Lower lobe of right lung (tissue), 2 donors: ENCODE measurements around the gene CHD9. TPM values are rescaled to one million over a fixed set of nuclear protein-coding genes. Genes with fewer than 3 reads are reported as not detected.
A peak's percentile ranks its signal among the peaks of the same experiment; 100 is the strongest.

Experiments used
- ATAC-seq, 2 donors: fragments of 200-7000 bp; cut with Tn5 transposase; one replicate each; pipeline ENCODE4 v1.9.1; 2020 to 2022; ENCODE audit warnings: mild to moderate bottlenecking in 2 of 2, moderate library complexity in 2 of 2
- DNase-seq: peaks from one replicate; pipeline ENCODE4 v3.0.0-alpha.2; 2020
- H3K27ac ChIP-seq: fragments of 200-600 bp; one replicate; pipeline ENCODE4 v1.8.0; 2022
- H3K27me3 ChIP-seq: fragments of 200-600 bp; one replicate; pipeline ENCODE4 v1.8.0; 2022; ENCODE audit warnings: low read depth
- H3K36me3 ChIP-seq: fragments of 200-600 bp; one replicate; pipeline ENCODE4 v1.8.0; 2022; ENCODE audit warnings: mild to moderate bottlenecking
- H3K4me1 ChIP-seq: fragments of 200-600 bp; one replicate; pipeline ENCODE4 v1.8.0; 2022
- H3K4me3 ChIP-seq: fragments of 200-600 bp; one replicate; pipeline ENCODE4 v1.8.0; 2022; ENCODE audit warnings: mild to moderate bottlenecking
- H3K9me3 ChIP-seq: fragments of 200-600 bp; one replicate; pipeline ENCODE4 v1.8.0; 2022
- intact Hi-C: fragments of 100-400 bp; cut with DNase I; formaldehyde crosslinking; loops from one replicate; pipeline ENCODE4 v1.11.0; 2022
- total RNA-seq: library from RNA; stranded (reverse); fragmentation: NEBNext Ultra II Directional; extraction: Animal tissue kit (Norgen Biotek cat#: 25700); gene quantifications from one replicate; pipeline ENCODE4 v1.2.1, GENCODE V29; 2021
- TF ChIP-seq, protein P1 (sequence below): fragments of 200-600 bp; IDR thresholded peaks from one replicate; pipeline ENCODE4 v1.8.0; 2022; ENCODE audit warnings: antibody characterized with exemption, mild to moderate bottlenecking
- donor health status: DM: no; HTN: yes; CAD: no; lungs with severe emphysema.

Gene CHD9
- total RNA-seq, 1 donor from 2014 or later = 73.1 TPM

DNA sequence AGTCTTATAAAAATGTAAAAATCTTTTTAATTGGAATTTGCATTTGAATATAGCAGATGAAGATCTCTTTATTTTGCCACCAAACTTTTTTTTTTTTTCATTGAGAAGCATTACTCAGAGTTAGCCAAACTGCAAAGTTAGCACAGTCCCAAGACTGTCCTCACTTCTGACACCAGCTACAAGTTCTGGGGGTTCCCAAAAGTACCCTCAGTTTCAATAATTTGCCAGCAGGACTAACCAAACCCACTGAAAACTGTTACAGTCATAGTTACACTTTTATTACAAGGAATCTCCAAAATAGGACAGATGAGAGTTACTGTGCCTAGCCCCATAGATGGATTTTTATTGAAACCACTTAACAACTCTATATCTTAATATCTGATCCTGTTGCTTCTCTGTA, 144.1 kb downstream of the CHD9 start:
- DNase-seq (no peak), ATAC-seq (no peak)
- intact Hi-C loops = no loop called here
- no peaks in the 10 kb centered on the region for H3K27me3 ChIP-seq
- H3K36me3 ChIP-seq = no peaks in the 10 kb centered on the region
- TF ChIP-seq, protein P1, sequence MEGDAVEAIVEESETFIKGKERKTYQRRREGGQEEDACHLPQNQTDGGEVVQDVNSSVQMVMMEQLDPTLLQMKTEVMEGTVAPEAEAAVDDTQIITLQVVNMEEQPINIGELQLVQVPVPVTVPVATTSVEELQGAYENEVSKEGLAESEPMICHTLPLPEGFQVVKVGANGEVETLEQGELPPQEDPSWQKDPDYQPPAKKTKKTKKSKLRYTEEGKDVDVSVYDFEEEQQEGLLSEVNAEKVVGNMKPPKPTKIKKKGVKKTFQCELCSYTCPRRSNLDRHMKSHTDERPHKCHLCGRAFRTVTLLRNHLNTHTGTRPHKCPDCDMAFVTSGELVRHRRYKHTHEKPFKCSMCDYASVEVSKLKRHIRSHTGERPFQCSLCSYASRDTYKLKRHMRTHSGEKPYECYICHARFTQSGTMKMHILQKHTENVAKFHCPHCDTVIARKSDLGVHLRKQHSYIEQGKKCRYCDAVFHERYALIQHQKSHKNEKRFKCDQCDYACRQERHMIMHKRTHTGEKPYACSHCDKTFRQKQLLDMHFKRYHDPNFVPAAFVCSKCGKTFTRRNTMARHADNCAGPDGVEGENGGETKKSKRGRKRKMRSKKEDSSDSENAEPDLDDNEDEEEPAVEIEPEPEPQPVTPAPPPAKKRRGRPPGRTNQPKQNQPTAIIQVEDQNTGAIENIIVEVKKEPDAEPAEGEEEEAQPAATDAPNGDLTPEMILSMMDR = no peak
- no peaks in the 10 kb centered on the region for H3K4me1 ChIP-seq
- H3K9me3 ChIP-seq = no peaks in the 10 kb centered on the region
- no peak overlapping the region for H3K4me3 ChIP-seq
- H3K27ac ChIP-seq = no peak overlapping the region

DNA sequence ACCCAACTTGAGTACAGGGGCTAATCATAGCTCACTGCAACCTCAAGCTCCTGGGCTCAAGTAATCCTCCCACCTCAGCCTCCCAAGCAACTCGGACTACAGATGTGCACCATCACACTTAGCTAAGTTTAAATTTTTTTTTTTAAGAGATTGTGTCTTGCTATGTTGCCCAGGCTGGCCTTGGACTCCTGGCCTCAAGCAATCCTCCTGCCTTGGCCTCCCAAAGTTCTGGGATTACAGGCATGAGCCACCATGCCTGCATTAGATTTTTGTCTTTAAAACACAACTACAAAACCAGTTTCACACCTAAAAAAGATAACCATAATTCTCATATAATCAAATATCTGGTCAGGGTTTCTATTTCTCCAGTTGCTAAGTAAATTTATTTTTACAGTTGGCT, 147.1 kb downstream of the CHD9 start:
- ATAC-seq (no peak), DNase-seq (no peak)
- intact Hi-C loops = no loop called here

DNA sequence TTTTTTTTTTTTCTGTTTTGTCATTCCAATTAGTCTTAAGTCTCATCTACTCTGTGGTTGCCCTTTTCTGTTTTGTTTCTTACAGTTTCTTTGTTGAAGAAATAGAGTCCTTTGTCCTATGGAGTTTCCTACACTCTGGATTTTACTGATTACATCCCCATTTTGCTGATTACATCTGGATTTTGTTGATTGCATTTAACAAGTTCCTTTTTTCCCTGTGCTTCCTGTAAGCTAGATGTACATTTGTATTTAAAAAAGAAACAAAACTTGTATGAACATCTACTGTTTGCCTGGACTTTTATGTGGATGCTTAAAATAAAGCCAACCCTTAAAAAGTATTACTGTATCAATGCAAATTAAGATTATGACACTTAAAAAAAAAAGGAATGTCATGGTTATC, 147.6 kb downstream of the CHD9 start:
- Histone ChIP-seq H3K27me3 (no peaks in the 10 kb centered on the region), H3K4me3 (no peak overlapping the region), H3K27ac (no peak overlapping the region), H3K9me3 (no peaks in the 10 kb centered on the region), H3K36me3 (no peaks in the 10 kb centered on the region), H3K4me1 (no peaks in the 10 kb centered on the region)
- TF ChIP-seq, protein P1 = no peak
- intact Hi-C loops = no loop called here
- no peak for DNase-seq
- no peak for ATAC-seq

More for the DNA sequence above, 147.1 kb downstream of the CHD9 start:
- H3K27ac ChIP-seq = no peak overlapping the region
- TF ChIP-seq, protein P1 = no peak
- H3K36me3 ChIP-seq = no peaks in the 10 kb centered on the region
- H3K9me3 ChIP-seq = no peaks in the 10 kb centered on the region
- H3K27me3 ChIP-seq = no peaks in the 10 kb centered on the region
- no peaks in the 10 kb centered on the region for H3K4me1 ChIP-seq
- no peak overlapping the region for H3K4me3 ChIP-seq

DNA sequence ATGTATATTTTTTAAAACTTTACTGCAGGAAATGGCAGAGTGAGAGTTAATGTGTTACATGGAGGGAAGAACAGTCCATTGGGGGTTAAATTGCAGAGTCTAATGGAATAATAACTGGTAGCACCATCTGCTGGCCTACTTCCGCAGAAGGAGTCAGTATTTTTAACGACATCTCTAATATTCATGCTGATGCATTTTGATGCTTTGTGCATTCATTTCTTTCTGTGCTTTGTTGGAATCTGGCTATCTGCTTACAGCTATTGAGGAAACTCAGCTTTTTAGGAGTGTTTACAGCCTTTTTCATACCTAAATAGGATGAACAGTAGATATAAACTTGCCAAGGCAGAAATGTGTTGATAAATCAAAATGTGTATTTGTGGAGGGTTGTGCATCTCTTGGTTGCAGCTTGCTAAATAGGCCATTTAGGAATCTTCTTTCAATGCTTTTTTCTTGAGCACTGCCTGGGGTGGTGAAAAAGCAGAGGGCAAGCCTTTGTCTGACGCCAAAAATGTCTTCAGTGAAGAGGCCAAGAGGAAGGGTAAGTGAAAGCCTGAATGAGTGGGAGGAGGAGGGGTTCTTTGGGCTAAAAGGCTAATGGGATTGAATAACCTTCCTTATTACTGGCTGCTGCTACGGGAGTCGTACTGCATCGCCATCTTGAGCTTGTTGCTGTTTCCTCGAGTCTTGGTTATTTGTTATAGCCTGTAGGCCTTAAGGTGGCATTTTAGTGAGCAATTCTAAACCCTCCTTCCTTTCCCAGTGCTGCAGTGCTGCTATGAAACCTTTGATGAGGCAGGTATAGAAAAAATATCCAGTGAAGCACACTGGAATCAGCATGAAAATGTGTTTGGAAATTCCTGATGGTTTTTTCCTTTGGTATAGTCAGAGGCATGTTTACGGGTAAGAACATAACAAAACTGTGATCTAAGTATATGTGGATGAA, 153.3 kb downstream of the CHD9 start:
- peaks cover 41% of the 10 kb centered on the region for H3K4me1 ChIP-seq
- no peaks in the 10 kb centered on the region for H3K27me3 ChIP-seq
- no peak for DNase-seq
- peak overlapping the region; percentile 52 for H3K4me3 ChIP-seq
- ATAC-seq = peak; percentile 97
- intact Hi-C loops = no loop called here
- H3K27ac ChIP-seq = peak overlapping the region; percentile 87
- H3K36me3 ChIP-seq = no peaks in the 10 kb centered on the region
- TF ChIP-seq, protein P1 = peak; percentile 57
- no peaks in the 10 kb centered on the region for H3K9me3 ChIP-seq

DNA sequence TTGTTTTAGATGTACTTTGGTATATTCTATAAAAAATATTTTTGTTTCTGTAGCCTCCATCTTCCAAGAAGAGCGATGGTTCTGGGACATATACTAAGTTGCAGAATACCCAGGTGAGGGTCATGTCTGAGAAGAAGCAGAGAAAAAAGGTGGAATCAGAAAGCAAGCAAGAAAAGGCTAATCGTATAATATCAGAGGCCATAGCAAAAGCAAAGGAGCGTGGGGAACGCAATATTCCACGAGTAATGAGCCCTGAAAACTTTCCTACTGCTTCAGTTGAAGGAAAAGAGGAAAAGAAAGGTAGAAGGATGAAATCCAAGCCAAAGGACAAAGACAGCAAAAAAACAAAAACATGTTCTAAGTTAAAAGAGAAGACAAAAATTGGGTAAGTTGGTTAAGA, 154.6 kb downstream of the CHD9 start:
- ATAC-seq (no peak), DNase-seq (no peak)
- Histone ChIP-seq H3K36me3 (no peaks in the 10 kb centered on the region), H3K9me3 (no peaks in the 10 kb centered on the region), H3K4me3 (peak overlapping the region; percentile 52), H3K4me1 (peaks cover 43% of the 10 kb centered on the region), H3K27me3 (no peaks in the 10 kb centered on the region), H3K27ac (peak overlapping the region; percentile 87)
- TF ChIP-seq, protein P1 = no peak
- intact Hi-C loops = no loop called here
